Ectodermal cell (in vitro differentiated cells): ENCODE data around the gene TCERG1L.
A peak's percentile ranks its signal among the peaks of the same experiment; 100 is the strongest.

Experiments used
- H3K27ac ChIP-seq: 2 replicates; pipeline ENCODE4 v1.7.0; 2013; ENCODE audit warnings: mild to moderate bottlenecking, low read depth, low read length; ENCODE audit not compliant: insufficient read depth, poor library complexity, severe bottlenecking
- H3K27me3 ChIP-seq: 2 replicates; pipeline ENCODE4 v1.7.0; 2013; ENCODE audit warnings: mild to moderate bottlenecking, low read length; ENCODE audit not compliant: insufficient read depth, control insufficient read depth, poor library complexity, severe bottlenecking
- H3K36me3 ChIP-seq: one replicate; pipeline ENCODE4 v1.7.0; 2013; ENCODE audit warnings: low read length; ENCODE audit not compliant: control insufficient read depth, insufficient read depth
- H3K4me1 ChIP-seq: one replicate; pipeline ENCODE4 v1.7.0; 2013; ENCODE audit warnings: low read length; ENCODE audit not compliant: control insufficient read depth, insufficient read depth
- H3K4me3 ChIP-seq: 2 replicates; pipeline ENCODE4 v1.7.0; 2013; ENCODE audit warnings: low read depth, low read length, control low read depth; ENCODE audit not compliant: insufficient read depth
- H3K9me3 ChIP-seq: 2 replicates; pipeline ENCODE4 v1.7.0; 2013; ENCODE audit warnings: mild to moderate bottlenecking, low read length, moderate library complexity; ENCODE audit not compliant: control insufficient read depth
- WGBS, 2 experiments: methylation state at CpG; one replicate each; pipeline ENCODE4 v1.1.7; 2013; ENCODE audit warnings: missing lambda C conversion rate in 2 of 2; 5-methylcytosine and 5-hydroxymethylcytosine counted together

Gene TCERG1L

DNA sequence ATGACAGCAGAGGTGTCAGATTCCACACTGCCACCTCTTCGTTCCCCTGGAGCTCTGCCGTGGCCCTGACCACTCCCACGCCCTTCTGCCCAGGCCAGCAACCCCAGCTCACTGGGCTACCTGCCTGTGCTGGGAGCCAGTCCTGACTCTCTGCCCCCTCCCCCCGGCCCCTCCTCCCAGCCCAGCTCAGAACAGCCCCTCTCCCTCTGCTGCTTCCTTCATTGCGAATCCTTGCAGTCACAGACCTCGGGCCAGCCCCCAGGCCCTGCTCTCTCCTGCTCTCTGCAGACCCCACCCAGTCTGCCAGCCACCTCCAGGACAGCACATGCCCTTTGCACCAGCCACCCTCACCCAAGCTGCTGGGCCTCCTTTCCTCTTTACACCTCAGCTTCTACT, 60.4 kb downstream of the TCERG1L start:
- Histone ChIP-seq H3K27me3 (no peaks in the 10 kb centered on the region), H3K36me3 (no peaks in the 10 kb centered on the region), H3K9me3 (no peaks in the 10 kb centered on the region), H3K4me3 (no peak overlapping the region), H3K27ac (no peak overlapping the region), H3K4me1 (peaks cover 20% of the 10 kb centered on the region)
- 43 to 47% methylated on average over 6 of the region's 6 CpGs for WGBS, 2 experiments

DNA sequence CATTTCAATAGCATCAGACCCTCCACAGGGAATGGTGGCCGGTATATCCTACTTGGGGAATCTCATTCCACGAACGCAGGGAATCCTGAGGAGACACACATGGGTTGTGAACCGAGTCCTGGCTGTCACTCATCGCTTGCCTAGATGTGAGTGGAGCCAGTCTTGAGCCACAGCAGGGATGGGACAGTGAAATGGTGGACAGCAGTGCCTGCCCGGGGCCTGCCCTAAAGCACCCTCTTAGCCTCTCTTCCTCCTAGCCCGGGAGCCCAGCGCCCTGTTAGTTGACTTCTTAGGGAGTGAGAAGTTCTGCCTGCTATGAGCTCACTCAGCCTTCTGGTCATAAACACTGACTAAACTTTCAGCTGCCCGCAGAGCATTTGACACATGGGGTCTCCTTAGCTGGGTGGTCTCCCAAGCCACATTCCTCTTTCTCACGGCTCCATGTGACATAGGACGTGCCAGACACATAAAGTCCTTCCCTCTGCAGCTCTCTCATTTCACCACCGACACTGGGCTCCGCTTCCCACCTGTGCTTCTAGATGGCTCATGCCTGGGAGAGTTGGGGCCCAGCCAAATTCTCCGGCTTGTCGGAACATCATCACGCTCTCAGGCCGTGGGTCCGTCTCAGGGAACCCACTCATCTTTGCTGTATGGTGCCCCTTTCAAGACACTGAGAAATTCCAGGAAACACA, 60.9 kb downstream of the TCERG1L start:
- Histone ChIP-seq H3K27me3 (no peaks in the 10 kb centered on the region), H3K4me3 (no peak overlapping the region), H3K36me3 (no peaks in the 10 kb centered on the region), H3K4me1 (peaks cover 20% of the 10 kb centered on the region), H3K9me3 (no peaks in the 10 kb centered on the region), H3K27ac (no peak overlapping the region)
- 85 to 89% methylated on average over 18 of the region's 18 CpGs for WGBS, 2 experiments

DNA sequence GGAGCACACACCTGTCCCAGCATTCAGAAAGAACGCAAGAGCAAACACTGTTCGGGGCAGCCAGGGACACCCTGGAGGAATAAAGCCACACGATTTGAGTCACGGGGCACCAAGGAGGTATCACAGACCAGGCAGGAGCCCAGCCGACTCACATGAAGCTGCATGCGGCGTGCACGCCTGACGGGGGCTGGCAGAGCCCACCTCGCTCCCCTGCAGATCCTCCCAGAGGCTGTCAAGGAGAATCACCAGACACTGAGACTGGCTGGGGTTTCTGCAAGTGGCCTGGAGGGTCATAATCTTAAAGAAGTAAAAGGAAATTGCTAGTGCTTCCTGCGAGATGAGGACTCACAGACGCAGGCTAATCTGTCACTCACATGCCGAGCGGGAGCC, 61.6 kb downstream of the TCERG1L start:
- 76 to 77% methylated on average over 14 of the region's 14 CpGs for WGBS, 2 experiments
- Histone ChIP-seq H3K4me3 (no peak overlapping the region), H3K27me3 (no peaks in the 10 kb centered on the region), H3K9me3 (no peaks in the 10 kb centered on the region), H3K27ac (peak overlapping the region; percentile 42), H3K36me3 (no peaks in the 10 kb centered on the region), H3K4me1 (peaks cover 20% of the 10 kb centered on the region)

DNA sequence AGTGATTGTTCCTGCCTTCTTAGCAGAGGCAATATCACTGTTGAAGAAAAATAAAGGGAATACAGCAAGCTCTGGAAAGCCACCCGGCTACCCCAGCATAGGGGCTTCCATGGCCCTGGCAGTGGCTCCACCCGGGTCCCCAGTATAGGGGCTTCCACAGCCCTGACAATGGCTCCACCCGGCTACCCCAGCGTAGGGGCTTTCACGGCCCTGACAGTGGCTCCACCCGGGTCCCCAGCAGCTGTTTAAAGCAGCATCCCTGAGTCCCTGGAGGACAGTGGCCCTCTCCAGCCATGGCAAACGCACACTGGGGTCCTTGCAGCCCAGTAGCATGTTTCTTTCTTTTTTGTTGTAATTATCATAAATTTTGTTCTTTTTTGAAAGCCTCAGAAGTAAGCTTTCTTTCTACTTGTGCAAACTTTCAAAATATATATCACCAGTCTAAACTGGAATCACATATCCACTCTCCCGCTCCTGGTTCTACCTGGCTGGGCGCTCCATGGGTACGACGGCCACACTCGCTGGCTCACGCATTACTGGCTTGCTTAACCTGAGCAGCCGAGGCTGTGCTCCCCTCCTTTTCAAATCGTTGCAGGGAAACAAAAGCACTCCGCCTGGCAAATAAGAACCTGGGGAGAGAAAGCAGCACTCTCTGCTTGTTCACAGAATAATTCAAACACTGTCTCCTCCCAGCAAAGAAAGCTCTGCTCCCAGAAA, 62.1 kb downstream of the TCERG1L start:
- no peaks in the 10 kb centered on the region for H3K27me3 ChIP-seq
- no peaks in the 10 kb centered on the region for H3K36me3 ChIP-seq
- no peaks in the 10 kb centered on the region for H3K9me3 ChIP-seq
- H3K4me1 ChIP-seq: peaks cover 20% of the 10 kb centered on the region
- H3K27ac ChIP-seq: peak overlapping the region; percentile 42
- 76 to 77% methylated on average over 16 of the region's 16 CpGs for WGBS, 2 experiments
- H3K4me3 ChIP-seq: no peak overlapping the region

DNA sequence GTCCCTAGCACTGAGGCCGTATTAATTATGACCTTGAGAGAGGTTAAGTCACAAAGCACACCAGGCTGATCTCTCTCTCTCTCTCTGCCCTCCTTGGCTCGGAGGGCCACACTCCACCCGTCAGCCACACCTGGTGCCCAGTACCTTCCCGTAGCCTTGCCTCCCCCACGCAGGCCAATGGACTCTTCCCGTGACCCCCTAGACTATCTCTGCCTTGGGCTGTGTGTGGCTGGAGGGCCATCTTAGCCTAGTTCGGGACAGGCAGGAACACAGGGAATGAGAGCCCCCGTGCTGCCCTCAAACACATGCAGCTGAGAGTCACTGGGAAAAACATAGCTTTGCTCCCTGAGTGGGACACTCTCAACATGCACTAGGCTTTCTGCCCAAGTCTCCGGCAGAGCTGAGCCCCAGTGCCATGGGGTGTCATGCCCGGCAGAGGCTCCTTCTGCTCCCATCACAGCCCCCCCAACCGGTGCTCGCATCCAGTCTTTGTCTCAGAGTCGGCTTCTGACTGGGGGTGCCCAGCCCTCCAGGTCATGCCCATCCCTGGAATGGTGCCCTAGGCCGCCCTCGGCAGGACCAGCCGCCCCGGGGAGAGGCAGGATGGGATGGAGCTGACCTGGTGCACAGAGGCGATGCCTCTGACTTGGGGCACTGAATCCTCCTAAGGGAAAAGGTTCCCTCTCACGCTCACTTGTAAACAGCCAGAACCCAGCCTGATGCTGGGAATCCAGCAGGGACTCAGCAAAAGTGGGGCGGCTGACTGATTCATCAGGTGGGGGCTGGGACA, 63.0 kb downstream of the TCERG1L start:
- WGBS, 2 experiments: 92 to 94% methylated on average over 20 of the region's 20 CpGs

DNA sequence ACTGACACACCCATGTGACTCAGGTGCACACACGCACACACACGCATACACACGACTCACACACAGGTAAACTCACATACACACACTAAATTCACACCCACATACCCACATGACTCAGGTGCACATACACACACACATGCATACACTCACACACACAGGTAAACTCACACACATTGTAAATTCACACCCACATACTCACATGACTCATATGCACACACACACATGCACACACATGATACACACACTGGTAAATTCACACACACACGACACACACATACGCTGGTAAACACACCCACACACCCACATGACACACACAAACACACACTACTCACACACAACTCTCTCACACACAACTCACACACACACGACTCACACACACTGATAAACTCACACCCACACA, 63.6 kb downstream of the TCERG1L start:
- WGBS, 2 experiments: 90 to 93% methylated on average over 6 of the region's 6 CpGs
- Histone ChIP-seq H3K27ac (no peak overlapping the region), H3K4me1 (peaks cover 20% of the 10 kb centered on the region), H3K4me3 (no peak overlapping the region), H3K36me3 (no peaks in the 10 kb centered on the region), H3K9me3 (no peaks in the 10 kb centered on the region), H3K27me3 (no peaks in the 10 kb centered on the region)

More for the DNA sequence above, 63.0 kb downstream of the TCERG1L start:
- no peak overlapping the region for H3K27ac ChIP-seq
- no peaks in the 10 kb centered on the region for H3K9me3 ChIP-seq
- no peaks in the 10 kb centered on the region for H3K27me3 ChIP-seq
- H3K4me1 ChIP-seq: peaks cover 20% of the 10 kb centered on the region
- H3K4me3 ChIP-seq: no peak overlapping the region
- no peaks in the 10 kb centered on the region for H3K36me3 ChIP-seq

DNA sequence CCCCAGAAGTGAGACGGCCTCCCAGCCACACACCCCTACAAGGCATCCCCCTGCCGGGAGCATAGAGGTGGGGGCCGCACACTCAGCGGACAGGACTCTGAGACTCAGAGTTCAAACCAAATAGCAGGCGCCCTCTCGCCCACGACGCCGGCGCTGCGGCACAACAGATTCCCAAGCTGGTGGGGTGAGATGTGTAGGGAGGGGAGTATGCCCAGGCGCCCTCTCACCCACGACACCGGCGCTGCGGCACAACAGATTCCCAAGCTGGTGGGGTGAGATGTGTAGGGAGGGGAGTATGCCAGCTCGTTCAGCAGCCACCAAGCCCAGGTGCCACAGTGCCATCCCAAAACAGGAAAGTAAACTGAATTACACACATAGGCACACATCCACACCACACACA, 64.7 kb downstream of the TCERG1L start:
- WGBS, 2 experiments: 92 to 94% methylated on average over 16 to 17 of the region's 17 CpGs
- no peaks in the 10 kb centered on the region for H3K36me3 ChIP-seq
- no peak overlapping the region for H3K27ac ChIP-seq
- peaks cover 20% of the 10 kb centered on the region for H3K4me1 ChIP-seq
- H3K4me3 ChIP-seq: no peak overlapping the region
- H3K27me3 ChIP-seq: no peaks in the 10 kb centered on the region
- no peaks in the 10 kb centered on the region for H3K9me3 ChIP-seq

DNA sequence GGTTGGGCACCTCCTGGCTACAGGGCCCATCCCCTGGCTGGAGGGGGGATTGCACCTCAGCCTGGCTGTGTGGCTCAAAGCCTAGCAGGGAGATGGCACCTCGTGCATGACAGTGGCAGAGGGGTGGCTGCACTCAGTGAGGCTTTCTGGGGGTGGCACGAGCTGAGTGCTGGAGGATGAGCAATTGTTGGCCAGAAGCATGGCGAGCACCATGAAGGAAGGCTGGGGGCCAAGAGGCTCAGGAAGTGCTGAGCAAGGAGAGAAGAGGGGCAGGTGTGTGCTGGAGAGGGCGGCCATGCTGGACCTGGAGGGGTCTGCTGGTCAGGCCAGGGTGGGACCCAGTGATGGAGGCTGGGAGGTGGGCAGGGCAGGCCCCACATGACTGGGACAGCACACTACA, 65.4 kb downstream of the TCERG1L start:
- Histone ChIP-seq H3K9me3 (no peaks in the 10 kb centered on the region), H3K27ac (no peak overlapping the region), H3K4me3 (no peak overlapping the region), H3K36me3 (no peaks in the 10 kb centered on the region), H3K4me1 (peaks cover 14% of the 10 kb centered on the region), H3K27me3 (no peaks in the 10 kb centered on the region)
- WGBS, 2 experiments: 89 to 92% methylated on average over 4 of the region's 4 CpGs

DNA sequence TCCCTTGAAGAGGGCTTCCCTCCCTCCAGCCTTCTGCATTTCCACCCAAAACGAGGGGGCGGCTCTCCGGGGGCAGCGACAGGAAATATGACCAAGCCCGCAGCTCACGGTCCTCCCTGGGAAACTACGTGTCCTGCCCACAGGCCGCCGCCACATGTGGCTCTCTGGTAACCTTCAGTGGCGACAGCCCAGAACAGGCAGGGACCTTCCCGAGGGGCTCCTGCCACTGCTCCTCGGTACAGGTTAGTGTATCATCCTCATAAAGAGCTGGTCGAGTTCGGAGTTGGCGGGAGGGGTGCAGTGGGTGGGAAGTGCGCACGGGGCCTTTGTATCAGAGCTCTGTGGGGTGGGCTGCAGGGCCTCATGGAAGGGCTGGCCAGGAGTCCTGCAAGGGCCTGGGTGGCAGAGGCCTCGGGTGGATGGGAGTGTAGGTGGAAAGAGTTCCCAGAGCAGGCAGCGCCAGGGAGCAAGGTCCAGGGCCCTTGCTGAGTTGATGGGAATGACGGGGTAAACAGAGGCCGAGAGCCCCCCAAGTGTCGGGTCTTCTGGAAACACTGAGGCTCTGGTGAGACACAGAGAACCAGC, 66.0 kb downstream of the TCERG1L start:
- peaks cover 9% of the 10 kb centered on the region for H3K4me1 ChIP-seq
- no peaks in the 10 kb centered on the region for H3K27me3 ChIP-seq
- no peaks in the 10 kb centered on the region for H3K9me3 ChIP-seq
- WGBS, 2 experiments: 92 to 94% methylated on average over 22 of the region's 22 CpGs
- no peaks in the 10 kb centered on the region for H3K36me3 ChIP-seq
- H3K27ac ChIP-seq: no peak overlapping the region
- no peak overlapping the region for H3K4me3 ChIP-seq

DNA sequence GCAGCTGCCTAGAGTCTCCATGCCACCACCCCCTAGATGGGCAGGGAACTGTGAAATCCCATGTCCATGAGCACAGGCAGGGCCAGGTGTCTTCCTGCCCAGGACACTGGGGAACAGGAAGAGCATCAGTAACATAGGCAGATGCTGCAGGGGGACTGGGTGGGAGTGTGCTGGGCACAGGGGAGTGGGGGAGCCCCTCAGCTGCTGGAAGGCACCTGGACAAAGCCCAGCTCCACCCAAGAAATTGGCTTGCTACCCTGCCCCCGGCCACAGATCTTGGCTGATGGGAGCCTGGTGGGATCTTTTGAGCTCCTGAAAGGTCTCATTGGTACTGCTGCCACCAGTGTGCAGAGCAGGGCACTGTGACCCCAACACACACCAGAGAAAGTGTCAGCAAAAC, 66.7 kb downstream of the TCERG1L start:
- H3K4me1 ChIP-seq: peaks cover 8% of the 10 kb centered on the region
- 95 to 96% methylated on average over 1 of the region's 1 CpG for WGBS, 2 experiments
- H3K4me3 ChIP-seq: no peak overlapping the region
- no peaks in the 10 kb centered on the region for H3K27me3 ChIP-seq
- H3K9me3 ChIP-seq: no peaks in the 10 kb centered on the region
- H3K36me3 ChIP-seq: no peaks in the 10 kb centered on the region
- H3K27ac ChIP-seq: no peak overlapping the region
